Measurements from ENCODE around the gene PIGH.

DNA sequence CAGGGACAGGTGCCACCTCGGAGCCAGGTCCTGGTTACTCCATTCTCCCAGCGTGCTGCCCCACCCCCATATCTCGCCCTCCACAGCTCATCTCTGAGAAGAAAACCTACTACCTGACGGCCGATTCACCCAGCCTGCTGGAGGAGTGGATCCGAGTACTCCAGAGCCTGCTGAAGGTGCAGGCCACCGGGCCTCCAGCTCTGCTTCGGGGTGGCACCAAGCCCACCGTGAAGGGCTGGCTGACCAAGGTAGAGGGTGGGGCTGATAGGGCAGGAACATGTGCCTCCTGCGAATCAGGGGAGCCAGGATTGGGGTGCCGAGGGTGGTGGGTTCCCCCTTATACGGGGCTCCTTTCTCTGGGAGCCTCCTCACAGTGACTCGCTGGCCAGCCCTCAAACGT, 25.9 kb downstream of the PIGH start:
- TF ChIP-seq CTCF (conservative IDR thresholded peaks at IDR 0.05; ENCODE audit: low read length) (no peak), EZH2phosphoT487 (IDR thresholded peaks at IDR 0.05; ENCODE audit: borderline replicate concordance) (no peak)
